Coronary artery (tissue), 2 donors: Measurements from ENCODE around the gene CDH13.
A peak's percentile ranks its signal among the peaks of the same experiment; 100 is the strongest.

Experiments used
- DNase-seq: peaks from one replicate; pipeline ENCODE4 v3.0.0-alpha.2; 2017; ENCODE audit warnings: low spot score
- H3K27ac ChIP-seq, 2 donors: fragments of 200-600 bp; sonication (generic); one replicate each; pipeline ENCODE4 v1.5.1; 2016 to 2019
- H3K4me3 ChIP-seq: fragments of 200-600 bp; sonication (generic); 2 replicates; pipeline ENCODE4 v1.5.1; 2016; ENCODE audit warnings: mild to moderate bottlenecking, moderate library complexity
- CTCF ChIP-seq: fragments of 200-600 bp; sonication (generic); IDR thresholded peaks from one replicate; pipeline ENCODE4 v1.5.1; 2019; ENCODE audit warnings: antibody characterized with exemption

CDH13 gene

GRCh38 chr16:82657239-82657638 lies 30.5 kb downstream of the CDH13 start:
- no peak overlapping the region for H3K27ac ChIP-seq
- no peak for DNase-seq

GRCh38 chr16:82657786-82658185 lies 31.0 kb downstream of the CDH13 start:
- no peak for DNase-seq
- TF ChIP-seq CTCF = no peak
- Histone ChIP-seq H3K27ac (no peak overlapping the region), H3K4me3 (no peak overlapping the region)

More at GRCh38 chr16:82657239-82657638, 30.5 kb downstream of the CDH13 start:
- H3K4me3 ChIP-seq = no peak overlapping the region
- no peak for TF ChIP-seq CTCF

GRCh38 chr16:82658796-82659195 lies 32.0 kb downstream of the CDH13 start:
- Histone ChIP-seq H3K4me3 (no peak overlapping the region), H3K27ac (no peak overlapping the region)
- TF ChIP-seq CTCF = no peak
- no peak for DNase-seq

- no peak for TF ChIP-seq CTCF
- peak overlapping the region; percentile 16 for H3K4me3 ChIP-seq
- no peak overlapping the region for H3K27ac ChIP-seq
- no peak for DNase-seq
These were observed 33.4 kb downstream of the CDH13 start for GRCh38 chr16:82660075-82660645.

- TF ChIP-seq CTCF = no peak
- no peak for DNase-seq
- no peak overlapping the region for H3K27ac ChIP-seq
- H3K4me3 ChIP-seq = no peak overlapping the region
These were observed 34.2 kb downstream of the CDH13 start for GRCh38 chr16:82660966-82661365.

- Histone ChIP-seq H3K4me3 (no peak overlapping the region), H3K27ac (no peak overlapping the region)
- DNase-seq = no peak
- TF ChIP-seq CTCF = no peak
These were observed 37.4 kb downstream of the CDH13 start for GRCh38 chr16:82664181-82664580.

GRCh38 chr16:82665025-82665424 lies 38.3 kb downstream of the CDH13 start:
- Histone ChIP-seq H3K4me3 (no peak overlapping the region), H3K27ac (no peak overlapping the region)
- TF ChIP-seq CTCF = no peak
- no peak for DNase-seq
